ENCODE results near the gene EBF3. TPM values are rescaled to one million over a fixed set of nuclear protein-coding genes. Genes with fewer than 3 reads are reported as not detected.

The EBF3 gene
- total RNA-seq, 4 donors from 2014 or later, result 1.4 to 4.2 (median 2.4) TPM

- peak in 1 of 2 donors; percentile 60 for DNase-seq (ENCODE audit: low spot score in 2 of 2)
- Histone ChIP-seq H3K9me3 (no peaks in the 10 kb centered on the region), H3K4me1 (no peaks in the 10 kb centered on the region), H3K4me3 (no peak overlapping the region), H3K27ac (no peak overlapping the region), H3K27me3 (no peaks in the 10 kb centered on the region), H3K36me3 (no peaks in the 10 kb centered on the region)
- no peak for TF ChIP-seq POLR2A (IDR thresholded peaks at IDR 0.05)
- no peak for TF ChIP-seq POLR2AphosphoS5 (IDR thresholded peaks at IDR 0.05)
- TF ChIP-seq, protein P1, sequence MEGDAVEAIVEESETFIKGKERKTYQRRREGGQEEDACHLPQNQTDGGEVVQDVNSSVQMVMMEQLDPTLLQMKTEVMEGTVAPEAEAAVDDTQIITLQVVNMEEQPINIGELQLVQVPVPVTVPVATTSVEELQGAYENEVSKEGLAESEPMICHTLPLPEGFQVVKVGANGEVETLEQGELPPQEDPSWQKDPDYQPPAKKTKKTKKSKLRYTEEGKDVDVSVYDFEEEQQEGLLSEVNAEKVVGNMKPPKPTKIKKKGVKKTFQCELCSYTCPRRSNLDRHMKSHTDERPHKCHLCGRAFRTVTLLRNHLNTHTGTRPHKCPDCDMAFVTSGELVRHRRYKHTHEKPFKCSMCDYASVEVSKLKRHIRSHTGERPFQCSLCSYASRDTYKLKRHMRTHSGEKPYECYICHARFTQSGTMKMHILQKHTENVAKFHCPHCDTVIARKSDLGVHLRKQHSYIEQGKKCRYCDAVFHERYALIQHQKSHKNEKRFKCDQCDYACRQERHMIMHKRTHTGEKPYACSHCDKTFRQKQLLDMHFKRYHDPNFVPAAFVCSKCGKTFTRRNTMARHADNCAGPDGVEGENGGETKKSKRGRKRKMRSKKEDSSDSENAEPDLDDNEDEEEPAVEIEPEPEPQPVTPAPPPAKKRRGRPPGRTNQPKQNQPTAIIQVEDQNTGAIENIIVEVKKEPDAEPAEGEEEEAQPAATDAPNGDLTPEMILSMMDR (IDR thresholded peaks at IDR 0.05), result no peak
- TF ChIP-seq EP300 (IDR thresholded peaks at IDR 0.05), result no peak
- WGBS, result 85% methylated on average over 2 of the region's 2 CpGs
These were observed 49.1 kb downstream of the EBF3 start for GRCh38 chr10:129914960-129915359.

GRCh38 chr10:129914153-129914855 is 49.8 kb downstream of the EBF3 start:
- H3K9me3 ChIP-seq, result no peaks in the 10 kb centered on the region
- H3K4me1 ChIP-seq, result no peaks in the 10 kb centered on the region
- no peaks in the 10 kb centered on the region for H3K36me3 ChIP-seq
- H3K27me3 ChIP-seq, result no peaks in the 10 kb centered on the region
- H3K27ac ChIP-seq, result no peak overlapping the region
- DNase-seq (ENCODE audit: low spot score in 2 of 2), result peak in 1 of 2 donors; percentile 61
- WGBS, result 94% methylated on average over 10 of the region's 19 CpGs
- TF ChIP-seq EP300 (IDR thresholded peaks at IDR 0.05), result no peak
- TF ChIP-seq POLR2A (IDR thresholded peaks at IDR 0.05), result no peak
- TF ChIP-seq POLR2AphosphoS5 (IDR thresholded peaks at IDR 0.05), result no peak
- TF ChIP-seq, protein P1 (IDR thresholded peaks at IDR 0.05), result no peak
- no peak overlapping the region for H3K4me3 ChIP-seq

DNA sequence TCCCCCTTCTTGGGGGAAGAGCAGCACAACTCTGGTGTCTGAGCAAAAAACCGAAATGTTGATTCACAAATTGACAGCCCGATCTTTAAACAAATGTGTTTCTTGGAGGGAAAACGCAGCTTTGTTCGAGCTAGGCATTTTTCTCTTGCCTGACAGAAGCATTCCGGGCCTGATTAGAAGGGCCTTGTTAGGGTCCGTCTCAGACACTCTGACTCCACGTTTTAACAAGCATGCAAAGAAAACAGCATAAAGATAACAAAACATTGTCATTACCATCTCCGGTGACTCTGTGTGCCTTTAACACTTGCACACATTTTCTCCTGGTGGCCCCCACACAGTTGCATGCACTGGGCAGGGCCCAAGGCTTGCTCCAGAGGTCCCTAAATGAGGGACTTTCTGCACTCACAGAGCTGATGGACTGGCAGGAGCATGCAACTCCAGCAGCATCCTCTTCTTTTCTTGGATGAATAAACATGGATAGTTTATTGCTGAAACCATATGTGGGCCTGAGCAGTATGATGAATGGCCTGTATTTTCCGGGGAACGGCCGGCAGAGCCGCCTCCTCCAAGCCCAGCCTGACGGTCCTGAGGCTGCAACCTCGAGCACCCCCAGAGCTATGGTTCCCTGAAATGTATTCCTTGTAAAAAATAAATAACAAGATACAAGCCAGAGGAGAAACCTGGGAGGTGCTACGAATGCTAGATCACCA is 50.9 kb downstream of the EBF3 start:
- no peak for DNase-seq (ENCODE audit: low spot score in 2 of 2)
- Histone ChIP-seq H3K27me3 (no peaks in the 10 kb centered on the region), H3K4me1 (no peaks in the 10 kb centered on the region), H3K9me3 (no peaks in the 10 kb centered on the region), H3K36me3 (no peaks in the 10 kb centered on the region), H3K27ac (no peak overlapping the region), H3K4me3 (no peak overlapping the region)
- 82% methylated on average over 15 of the region's 15 CpGs for WGBS
- TF ChIP-seq POLR2AphosphoS5 (IDR thresholded peaks at IDR 0.05), result no peak
- no peak for TF ChIP-seq POLR2A (IDR thresholded peaks at IDR 0.05)
- TF ChIP-seq EP300 (IDR thresholded peaks at IDR 0.05), result no peak
- TF ChIP-seq, protein P1 (IDR thresholded peaks at IDR 0.05), result no peak

GRCh38 chr10:129912166-129912917 is 51.7 kb downstream of the EBF3 start:
- no peaks in the 10 kb centered on the region for H3K4me1 ChIP-seq
- H3K27ac ChIP-seq, result no peak overlapping the region
- no peak overlapping the region for H3K4me3 ChIP-seq
- WGBS, result 85% methylated on average over 10 of the region's 11 CpGs
- H3K9me3 ChIP-seq, result no peaks in the 10 kb centered on the region
- TF ChIP-seq EP300 (IDR thresholded peaks at IDR 0.05) (no peak), POLR2AphosphoS5 (IDR thresholded peaks at IDR 0.05) (no peak), POLR2A (IDR thresholded peaks at IDR 0.05) (no peak)
- TF ChIP-seq, protein P1 (IDR thresholded peaks at IDR 0.05), result no peak
- H3K27me3 ChIP-seq, result no peaks in the 10 kb centered on the region
- no peak for DNase-seq (ENCODE audit: low spot score in 2 of 2)
- H3K36me3 ChIP-seq, result no peaks in the 10 kb centered on the region

Data from suprapubic skin (tissue), 4 donors.